NCI-H187 (cell line): ENCODE data around the gene CORO2B.
"Not testable (repeated sequence)": the region's sequence is repeated elsewhere in the genome, so short reads cannot be mapped to it uniquely, and the experiment has no call there.

Source experiments
- DNase-seq, 2 experiments: peaks; one replicate each; lab custom pipeline; 2025; lab: John Stamatoyannopoulos, UW

Gene CORO2B

DNA sequence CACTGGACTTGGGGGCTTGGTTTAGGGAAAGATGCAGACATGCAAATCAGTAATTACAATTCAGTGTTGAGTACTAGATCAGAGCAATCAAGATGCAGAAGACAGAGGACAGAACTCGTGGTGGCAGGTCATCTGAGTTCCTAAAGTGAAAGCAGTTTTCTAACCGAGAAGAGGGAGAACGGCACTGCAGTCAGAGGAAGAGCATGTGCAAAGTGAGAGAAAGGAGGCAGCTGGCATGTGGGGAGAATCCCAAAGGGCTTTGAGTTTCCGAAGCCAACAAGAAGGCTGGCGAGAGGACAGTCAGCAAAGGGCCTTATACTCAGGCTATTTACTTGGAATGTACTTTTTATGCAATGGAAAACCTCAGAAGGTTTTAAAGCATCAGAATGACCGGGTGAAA, 154.9 kb downstream of the CORO2B start:
- no peak for DNase-seq

DNA sequence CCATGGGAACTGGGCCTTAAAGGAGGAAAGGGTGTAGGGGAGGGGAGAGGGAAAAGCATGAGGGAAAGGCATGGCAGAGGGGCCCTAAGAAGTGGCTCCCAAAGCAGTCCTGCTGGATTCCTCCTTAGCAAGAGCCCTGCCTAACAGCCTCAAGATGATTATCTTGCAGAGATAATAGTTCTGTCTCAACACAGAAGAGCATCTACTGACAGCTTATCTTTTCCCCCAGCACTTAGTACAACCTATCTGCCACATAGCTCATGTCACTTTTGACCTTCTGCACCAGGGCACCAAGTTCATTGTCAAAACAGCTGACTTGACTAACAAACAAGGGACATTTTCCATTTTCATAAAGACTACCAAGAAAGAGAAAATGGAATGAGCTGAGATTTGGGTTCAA, 155.6 kb downstream of the CORO2B start:
- DNase-seq, result no peak

DNA sequence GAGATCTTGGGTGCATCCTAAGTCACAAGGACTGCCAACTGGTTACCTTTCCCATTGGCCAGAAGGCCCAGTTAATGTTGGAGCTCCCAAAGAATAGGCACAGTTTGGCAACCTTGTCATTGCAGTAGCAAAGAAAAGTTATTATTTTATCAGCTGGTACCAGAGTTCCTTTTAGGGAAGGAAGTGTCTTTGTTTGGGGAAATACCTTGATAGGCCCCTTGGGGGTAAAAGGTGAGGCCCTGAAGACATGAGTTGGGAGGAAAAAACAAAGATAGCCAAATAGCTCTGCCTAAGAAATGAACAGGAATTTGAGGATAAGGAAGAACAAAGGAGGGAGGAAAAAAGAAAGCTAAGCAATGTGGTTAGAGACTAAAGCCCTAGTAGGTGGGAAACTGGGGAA, 156.1 kb downstream of the CORO2B start:
- no peak for DNase-seq

DNA sequence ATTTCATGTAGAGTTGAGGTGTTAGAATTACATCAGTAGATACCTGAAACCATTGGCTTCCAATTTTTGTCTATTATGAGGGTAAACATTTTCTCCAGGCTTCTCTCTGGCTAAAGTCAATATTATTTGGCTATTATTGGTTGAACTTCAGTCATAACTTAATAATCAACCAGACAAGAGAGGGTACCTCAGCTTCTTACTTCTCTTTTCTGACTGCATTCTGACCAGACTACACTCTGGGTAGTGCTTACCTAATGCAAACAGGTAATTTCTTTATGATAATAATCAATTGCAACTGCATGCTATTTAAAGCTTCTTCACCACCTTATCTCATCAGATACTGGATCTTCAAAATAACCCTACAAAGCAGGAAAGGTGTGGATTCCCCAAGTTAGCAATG, 156.8 kb downstream of the CORO2B start:
- DNase-seq, result no peak

DNA sequence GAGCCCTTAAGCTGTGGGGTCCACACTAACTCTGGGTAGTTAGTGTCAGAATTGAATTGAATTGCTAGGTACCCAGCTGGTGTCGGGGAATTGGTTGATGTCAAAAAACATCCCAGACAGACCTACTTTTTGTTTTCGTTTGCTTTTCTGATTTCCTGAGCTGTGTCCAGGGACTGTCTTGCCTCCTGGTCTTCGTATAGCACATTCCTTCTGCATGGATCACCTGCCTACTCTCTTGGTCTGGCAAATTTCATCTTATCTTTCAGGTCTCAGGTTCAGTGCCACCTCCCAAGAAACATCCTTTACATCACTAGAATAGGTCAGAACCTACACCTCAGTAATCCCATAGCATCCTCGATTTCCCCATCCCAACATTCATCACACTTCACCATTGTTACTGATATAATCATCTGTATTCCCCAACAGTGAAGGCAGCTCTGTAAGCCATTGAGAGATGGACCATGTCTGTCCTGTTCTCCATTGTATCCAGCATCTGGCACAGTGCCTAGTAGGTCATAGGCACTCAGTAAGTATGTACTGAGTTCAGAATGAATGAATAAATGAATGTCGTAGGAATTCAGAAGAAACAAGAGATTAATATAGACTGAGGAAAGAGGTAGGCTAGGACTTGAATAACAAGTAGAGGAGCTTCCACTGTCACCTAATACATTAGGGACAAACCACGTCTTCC, 160.7 kb downstream of the CORO2B start:
- DNase-seq, result no peak

DNA sequence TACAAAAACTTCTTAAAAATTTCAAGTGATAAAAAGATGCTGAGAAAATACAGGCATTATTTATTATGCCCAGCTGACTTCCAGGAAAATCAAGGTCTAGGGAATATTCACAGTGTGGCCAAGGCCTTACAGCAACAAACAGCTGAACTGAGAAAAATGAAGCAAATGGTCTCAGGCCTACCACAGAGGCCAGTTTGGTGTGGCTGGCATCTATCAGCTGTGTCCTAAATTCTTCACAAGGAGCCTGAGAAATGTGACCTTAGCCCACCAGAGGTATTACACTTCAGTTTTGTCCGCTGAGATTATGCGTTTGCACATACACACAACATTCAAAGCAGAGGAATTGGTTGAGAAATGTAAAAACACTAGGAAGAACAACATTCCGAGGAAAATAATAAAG, 164.5 kb downstream of the CORO2B start:
- DNase-seq, result no peak

DNA sequence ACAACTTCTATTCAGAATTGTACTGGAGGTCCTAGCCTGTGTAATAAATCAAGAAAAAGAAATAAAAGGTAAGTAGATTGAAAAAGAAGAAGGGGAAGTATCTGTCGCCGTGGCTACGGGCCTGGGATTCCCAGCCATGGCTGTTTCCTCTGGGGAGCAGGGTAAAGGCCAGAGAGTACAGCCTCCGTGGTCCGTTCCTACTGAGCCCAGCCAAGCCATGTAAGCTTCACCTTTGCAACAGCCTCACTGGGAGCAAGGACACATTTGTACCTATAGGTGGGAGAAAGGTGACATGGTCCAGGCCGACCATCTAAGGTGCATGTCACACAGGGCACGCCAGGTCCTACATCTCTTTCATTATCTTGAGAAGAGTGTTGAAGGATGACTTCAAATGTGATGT, 170.6 kb downstream of the CORO2B start:
- DNase-seq, result no peak

DNA sequence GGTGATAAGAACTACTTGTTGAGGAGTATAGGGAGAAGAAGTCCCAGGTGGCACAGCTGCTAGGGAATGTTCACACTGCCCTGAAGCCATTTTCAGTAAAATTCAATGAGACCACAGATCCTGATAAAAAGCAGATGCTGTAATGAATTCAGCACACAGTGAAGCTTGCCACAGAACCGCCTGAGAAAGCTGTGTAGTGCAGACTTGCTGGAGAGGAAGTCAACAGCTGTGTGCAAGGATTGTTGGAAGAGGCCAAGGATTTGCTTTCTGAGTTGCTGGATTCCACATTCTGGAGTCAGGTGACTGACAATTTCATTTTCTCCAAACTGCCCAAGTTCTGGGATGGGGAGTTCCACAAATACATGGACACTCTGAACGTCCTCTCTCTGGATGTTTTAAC, 171.0 kb downstream of the CORO2B start:
- DNase-seq, result no peak

DNA sequence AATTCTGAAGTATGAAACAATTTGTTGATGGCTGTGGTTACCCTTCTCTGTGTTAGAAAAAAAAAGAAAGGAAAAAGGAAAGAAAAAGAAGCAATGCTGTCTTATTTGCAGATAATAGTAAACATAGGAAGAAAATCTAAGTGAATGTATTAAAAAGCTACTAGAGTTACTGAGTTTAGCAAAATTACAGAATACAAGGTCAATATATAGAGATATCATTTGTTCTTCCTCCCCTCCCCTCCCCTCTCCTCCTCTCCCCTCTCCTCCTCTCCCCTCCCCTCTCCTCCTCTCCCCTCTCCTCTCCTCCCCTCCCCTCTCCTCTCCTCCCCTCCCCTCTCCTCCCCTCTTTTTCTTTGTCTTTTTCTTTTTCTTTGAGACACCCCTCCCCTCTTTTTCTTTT, 172.8 kb downstream of the CORO2B start:
- DNase-seq, result no peak

DNA sequence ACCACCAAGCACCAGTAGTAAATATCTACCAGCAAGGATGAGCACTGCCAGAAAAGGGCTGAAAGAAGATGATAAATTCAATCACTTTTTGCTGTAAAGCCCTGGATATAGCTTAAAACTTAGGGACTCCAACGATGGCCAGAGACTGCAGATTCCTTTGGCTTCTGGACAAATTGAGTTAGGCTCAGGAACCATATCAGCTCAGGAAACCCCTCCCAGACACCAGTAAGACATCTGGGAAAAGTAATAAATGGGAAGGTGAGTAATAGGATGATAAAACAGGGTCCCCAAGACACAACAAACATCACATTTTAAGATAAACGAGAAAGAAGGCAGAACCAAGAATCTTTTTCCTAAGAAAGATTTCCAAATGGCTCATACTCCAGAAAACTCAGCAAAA, 176.9 kb downstream of the CORO2B start:
- DNase-seq, result no peak

DNA sequence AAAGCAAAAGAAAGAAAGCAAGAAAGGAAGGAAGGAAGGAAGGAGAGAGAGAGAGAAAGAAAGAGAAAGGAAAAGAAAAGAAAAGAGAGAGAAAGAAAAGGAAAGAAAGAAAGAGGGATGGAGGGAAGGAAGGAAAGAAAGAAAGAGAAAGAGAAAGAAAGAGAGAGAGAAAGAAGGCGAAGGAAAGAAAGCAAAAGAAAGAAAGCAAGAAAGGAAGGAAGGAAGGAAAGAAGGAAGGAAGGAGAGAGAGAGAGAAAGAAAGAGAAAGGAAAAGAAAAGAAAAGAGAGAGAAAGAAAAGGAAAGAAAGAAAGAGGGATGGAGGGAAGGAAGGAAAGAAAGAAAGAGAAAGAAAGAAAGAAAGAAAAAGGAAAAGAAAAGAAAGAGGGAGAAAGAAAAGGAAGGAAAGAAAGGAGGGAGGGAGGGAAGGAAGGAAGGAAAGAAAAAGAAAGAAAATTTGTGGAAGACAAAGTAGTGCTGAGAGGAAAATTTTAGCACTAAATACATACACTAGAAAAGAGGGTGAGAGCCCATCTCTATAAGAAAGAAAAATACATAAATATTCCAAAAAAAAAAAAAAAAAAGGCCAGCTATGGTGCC, 181.3 kb downstream of the CORO2B start:
- DNase-seq, result not testable (repeated sequence)

DNA sequence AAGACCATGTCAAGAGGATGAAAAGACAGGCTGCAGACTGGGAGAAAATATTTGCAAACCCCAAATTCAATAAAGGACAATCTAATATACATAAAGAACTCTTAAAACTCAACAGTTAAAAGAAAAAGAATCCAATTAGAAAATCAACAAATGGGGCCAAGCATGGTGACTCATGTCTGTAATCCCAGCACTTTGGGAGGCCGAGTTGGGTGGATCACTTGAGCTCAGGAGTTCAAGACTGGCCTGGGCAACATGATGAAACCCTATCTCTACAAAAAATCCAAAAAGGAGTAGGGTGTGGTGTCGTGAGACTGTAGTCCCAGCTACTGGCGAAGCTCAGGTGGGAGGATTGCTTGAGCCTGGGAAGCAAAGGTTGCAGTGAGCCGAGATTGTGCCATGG, 184.3 kb downstream of the CORO2B start:
- no peak for DNase-seq

DNA sequence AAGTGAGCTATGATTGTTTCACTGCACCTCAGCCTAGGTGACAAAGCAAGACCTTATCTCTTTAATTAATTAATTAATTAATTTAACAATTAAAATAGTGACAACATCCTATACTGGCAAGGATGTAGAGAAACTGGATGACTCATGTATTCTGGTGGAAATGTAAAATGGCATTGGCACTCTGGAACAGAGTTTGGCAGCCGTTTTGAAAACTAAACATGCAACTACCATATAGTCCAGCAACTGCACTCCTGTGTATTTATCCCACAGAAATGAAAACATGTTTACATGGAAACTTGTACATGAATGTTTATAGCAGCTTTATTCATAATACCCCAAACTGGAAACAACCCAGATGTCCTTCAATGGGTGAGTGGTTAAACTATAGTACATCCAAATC, 185.3 kb downstream of the CORO2B start:
- no peak for DNase-seq

DNA sequence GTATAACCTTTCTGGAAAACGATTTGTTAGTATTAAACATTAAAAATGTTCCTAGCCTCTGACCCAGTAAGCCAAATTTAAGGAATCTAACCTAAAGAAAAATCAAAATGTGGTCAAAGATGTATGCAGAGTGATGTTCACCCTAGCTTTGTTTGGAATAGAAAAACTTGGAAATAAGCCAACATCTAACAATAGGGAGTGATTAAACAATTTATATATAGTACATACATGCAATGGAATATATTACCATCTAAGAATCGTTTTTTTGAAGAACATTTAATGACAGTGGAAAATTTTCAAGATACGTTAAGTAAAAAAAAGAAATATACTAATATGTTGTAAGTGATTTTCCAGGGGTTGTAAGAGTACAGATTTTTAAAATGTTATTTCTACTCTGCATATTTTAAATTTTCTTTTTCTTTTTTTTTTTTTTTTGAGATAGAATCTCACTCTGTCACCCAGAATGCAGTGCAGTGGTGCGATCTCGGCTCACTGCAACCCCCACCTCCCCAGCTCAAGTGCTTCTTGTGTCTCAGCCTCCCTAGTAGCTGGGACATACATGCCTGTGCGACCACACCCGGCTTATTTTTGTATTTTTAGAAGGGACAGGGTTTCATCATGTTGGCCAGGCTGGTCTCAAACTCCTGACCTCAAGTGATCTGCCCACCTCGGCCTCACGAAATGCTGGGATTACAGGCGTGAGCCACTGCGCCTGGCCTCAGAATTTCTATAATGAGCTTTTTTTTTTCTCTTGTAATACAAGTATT, 187.0 kb downstream of the CORO2B start:
- no peak for DNase-seq

DNA sequence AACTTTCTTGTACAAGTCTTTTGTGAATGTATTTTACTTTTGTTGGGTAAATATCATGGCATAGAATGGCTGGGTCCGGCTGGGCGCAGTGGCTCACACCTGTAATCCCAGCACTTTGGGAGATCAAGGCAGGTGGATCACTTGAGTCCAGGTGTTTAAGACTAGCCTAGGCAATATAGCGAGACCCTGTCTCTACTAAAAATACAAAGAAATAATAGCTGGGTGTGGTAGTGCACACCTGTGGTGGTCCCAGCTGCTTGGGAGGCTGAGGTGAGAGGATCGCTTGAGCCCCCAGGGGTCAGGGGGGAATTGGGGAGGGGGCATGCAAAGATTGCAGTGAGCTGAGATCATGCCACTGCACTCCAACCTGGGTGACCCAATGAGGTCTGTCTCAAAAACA, 189.0 kb downstream of the CORO2B start:
- DNase-seq, result no peak

DNA sequence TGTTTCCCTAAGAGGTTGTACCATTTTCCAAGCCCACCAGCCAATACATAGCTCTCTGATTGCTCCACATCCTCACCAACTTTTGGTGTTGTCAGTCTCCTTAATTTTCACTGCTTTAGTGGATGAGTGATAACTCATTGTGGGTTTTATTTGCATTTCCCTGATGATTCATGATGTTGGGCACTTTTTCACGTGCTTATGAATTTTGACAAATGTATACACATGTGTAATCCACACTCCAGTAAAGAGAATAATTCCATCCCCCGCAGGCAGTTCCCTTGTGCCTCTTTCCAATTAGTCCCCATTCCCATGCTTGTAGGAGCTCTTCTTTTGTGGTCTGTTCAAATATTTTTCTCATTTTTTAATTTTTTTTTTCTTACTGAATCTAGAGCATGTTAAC, 189.5 kb downstream of the CORO2B start:
- no peak for DNase-seq

DNA sequence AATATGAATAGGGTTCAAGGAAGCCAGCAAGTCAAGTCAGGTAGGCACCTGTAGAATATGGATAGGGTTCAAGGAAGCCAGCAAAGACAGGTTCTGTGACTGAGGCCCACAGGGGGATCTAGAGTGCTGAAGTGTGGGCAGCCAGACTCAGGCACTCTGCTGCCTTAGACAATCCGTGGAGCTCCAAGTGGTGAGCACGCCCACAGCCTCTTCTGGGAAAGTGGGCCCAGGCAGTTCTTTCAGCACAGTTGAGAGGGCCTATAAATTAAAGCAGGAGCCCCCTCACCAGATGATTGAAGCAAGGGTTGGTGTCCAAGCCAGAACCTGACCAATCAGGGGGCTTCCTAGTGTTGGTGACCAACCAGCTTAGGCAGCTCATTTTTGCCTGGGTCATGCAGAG, 190.9 kb downstream of the CORO2B start:
- DNase-seq, result no peak

DNA sequence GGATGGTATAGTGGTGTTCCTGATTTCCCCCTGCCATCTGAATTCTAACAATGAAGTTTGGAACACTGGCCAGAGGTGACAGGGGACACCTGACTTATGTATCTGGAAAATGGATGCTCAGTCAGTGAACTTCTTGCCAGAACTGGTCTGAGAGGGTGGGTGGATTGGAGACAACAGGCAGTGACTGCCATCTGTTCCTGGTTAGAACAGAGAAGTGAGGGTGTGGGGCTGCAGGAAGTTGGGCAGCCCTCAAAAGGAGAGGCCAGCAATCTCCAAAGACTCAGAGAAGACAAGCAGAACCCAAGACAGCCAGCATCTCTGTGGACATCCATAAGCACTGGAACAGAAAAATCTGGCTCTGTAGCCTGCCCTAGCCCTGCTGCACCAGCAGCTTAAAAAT, 191.4 kb downstream of the CORO2B start:
- DNase-seq, result no peak

DNA sequence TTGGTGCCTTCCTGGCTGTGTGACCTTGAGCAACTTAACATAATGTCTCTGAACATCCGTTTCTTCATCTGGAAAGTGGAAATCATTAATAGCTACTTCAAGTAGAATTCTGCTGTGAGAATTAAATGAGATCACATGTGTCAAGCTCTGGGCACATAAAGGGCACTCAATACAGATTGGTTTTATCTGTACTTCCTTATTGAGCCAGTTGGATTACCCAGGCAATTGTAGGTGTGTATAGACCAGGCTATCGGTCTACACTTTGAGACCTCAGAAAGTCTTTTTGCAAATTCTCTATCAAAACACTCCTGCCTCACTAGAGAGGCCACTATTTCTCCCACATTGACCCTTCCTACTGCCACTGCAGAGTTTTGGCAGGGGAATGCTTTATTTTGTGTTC, 194.2 kb downstream of the CORO2B start:
- DNase-seq, result no peak

DNA sequence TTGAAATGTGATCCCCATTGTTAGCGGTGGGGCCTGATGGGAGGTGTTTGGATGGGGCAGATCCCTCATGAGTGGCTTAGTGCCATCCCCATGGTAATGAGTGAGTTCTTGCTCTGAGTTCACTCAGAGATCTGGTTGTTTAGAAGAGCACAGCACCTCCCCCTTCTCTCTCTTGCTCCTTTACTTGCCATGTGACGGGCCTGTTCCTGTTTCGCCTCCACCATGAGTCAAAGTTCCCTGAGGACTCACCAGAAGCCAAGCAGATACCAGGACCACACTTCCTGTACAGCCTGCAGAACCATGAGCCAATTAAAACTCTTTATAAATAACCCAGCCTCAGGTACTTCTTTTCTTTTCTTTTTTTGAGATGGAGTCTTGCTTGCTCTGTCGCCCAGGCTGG, 195.3 kb downstream of the CORO2B start:
- DNase-seq, result no peak

DNA sequence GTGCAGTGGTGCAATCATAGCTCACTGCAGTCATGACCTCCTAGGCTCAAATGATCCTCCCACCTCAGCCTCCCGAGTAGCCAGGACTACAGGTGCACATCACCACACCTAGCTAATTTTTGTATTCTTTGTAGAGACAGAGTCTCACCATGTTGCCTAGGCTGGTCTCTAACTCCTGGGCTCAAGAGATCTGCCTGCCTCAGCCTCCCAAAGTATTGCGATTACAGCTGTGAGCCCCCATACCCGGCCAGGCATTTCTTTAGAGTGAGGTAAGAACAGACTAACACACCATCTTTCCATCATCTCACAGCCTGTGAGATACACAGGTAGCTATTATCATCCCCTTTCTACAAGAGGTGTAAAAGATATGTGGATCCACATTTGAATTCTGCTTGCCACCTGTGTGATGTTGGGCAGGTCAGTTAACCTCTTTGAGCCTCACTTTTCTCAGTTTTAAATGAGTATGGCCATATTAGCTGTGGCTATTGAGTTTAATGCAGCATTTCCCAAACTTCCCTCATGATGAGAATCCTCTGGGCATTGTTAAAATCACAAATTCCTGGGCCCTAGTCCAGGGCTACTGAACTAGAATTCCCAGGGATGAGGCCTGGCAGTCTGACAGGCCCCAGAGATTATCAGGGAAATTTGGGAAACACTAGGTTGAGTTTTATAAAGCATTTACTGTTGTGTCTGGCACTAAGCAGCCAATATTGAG, 195.9 kb downstream of the CORO2B start:
- no peak for DNase-seq

DNA sequence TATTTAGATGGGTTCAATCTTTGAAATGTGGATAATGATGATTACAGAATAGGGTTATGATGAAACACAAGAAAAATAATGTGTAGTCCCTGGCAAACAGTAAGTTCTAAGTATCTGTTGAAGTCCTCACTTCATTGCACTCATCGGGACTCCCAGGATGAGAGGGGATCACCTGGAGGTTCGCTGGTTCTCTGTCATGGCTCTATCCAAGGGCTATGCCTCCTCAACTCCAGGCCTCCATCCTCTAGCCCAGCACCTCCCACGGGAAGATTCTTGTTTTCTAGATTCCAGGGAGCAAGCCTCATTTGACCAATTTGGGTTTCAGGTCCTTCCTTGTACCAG, 196.4 kb downstream of the CORO2B start:
- no peak for DNase-seq
